Measurements from ENCODE around the gene GIMAP2. TPM values are rescaled to one million over a fixed set of nuclear protein-coding genes. Genes with fewer than 3 reads are reported as not detected.

The GIMAP2 gene
- polyA plus RNA-seq, 1 donor (not counting 4 experiments of a cell fraction or from before 2014, with no cell fraction given) = 3.2 TPM

GRCh38 chr7:150719960-150720891 lies 34.7 kb downstream of the GIMAP2 start:
- dilution Hi-C loops (cut with MboI; ENCODE audit: extremely low pct_ligation_motif_present, low sequenced_read_pairs) = no loop called here

GRCh38 chr7:150721970-150722373 lies 36.5 kb downstream of the GIMAP2 start:
- Histone ChIP-seq H3K27me3 (ENCODE audit: control insufficient read depth, extremely low read depth, insufficient read depth, low read length) (no peaks in the 10 kb centered on the region), H3K36me3 (ENCODE audit: control insufficient read depth in 2 of 2, extremely low read depth in 1 of 2, insufficient read depth in 2 of 2, low read length in 2 of 2) (no peaks in the 10 kb centered on the region), H3K4me3 (ENCODE audit: control insufficient read depth in 2 of 3, extremely low read depth in 1 of 3, insufficient read depth in 2 of 3, low read depth in 1 of 3, low read length in 3 of 3) (no peak overlapping the region), H3K27ac (ENCODE audit: control insufficient read depth, insufficient read depth, low read length) (no peak overlapping the region), H2AFZ (ENCODE audit: control insufficient read depth, low read length) (no peak overlapping the region), H3K9ac (ENCODE audit: control insufficient read depth, extremely low read depth, insufficient read depth, low read length) (no peak overlapping the region), H3K9me1 (ENCODE audit: control insufficient read depth, extremely low read depth, insufficient read depth, low read length) (no peaks in the 10 kb centered on the region), H4K20me1 (ENCODE audit: control insufficient read depth, extremely low read depth, insufficient read depth, low read length) (no peaks in the 10 kb centered on the region), H3K4me2 (ENCODE audit: control insufficient read depth, extremely low read depth, insufficient read depth, low read depth, low read length) (no peak overlapping the region), H3K79me2 (ENCODE audit: control insufficient read depth, insufficient read depth, low read length) (no peaks in the 10 kb centered on the region), H3K9me3 (ENCODE audit: control insufficient read depth, low read depth, low read length) (no peaks in the 10 kb centered on the region), H3K4me1 (ENCODE audit: control insufficient read depth, extremely low read depth, insufficient read depth, low read length) (no peaks in the 10 kb centered on the region)
- dilution Hi-C loops (cut with MboI; ENCODE audit: extremely low pct_ligation_motif_present, low sequenced_read_pairs) = no loop called here
- TF ChIP-seq EZH2 (IDR thresholded peaks at IDR 0.05; ENCODE audit: low read length) (no peak), CTCF (optimal IDR thresholded peaks at IDR 0.05 in 1 of 3, IDR thresholded peaks at IDR 0.05 in 1 of 3, conservative IDR thresholded peaks at IDR 0.05 in 1 of 3; ENCODE audit: extremely low read depth in 1 of 3, insufficient read depth in 2 of 3, low read length in 3 of 3) (no peak)
- DNase-seq (ENCODE audit: low read depth, low spot score) (no peak), FAIRE-seq (no peak)

More at GRCh38 chr7:150719960-150720891, 34.7 kb downstream of the GIMAP2 start:
- Histone ChIP-seq H3K36me3 (ENCODE audit: control insufficient read depth in 2 of 2, extremely low read depth in 1 of 2, insufficient read depth in 2 of 2, low read length in 2 of 2) (no peaks in the 10 kb centered on the region), H3K9me1 (ENCODE audit: control insufficient read depth, extremely low read depth, insufficient read depth, low read length) (no peaks in the 10 kb centered on the region), H3K27ac (ENCODE audit: control insufficient read depth, insufficient read depth, low read length) (no peak overlapping the region), H3K27me3 (ENCODE audit: control insufficient read depth, extremely low read depth, insufficient read depth, low read length) (no peaks in the 10 kb centered on the region), H3K4me3 (ENCODE audit: control insufficient read depth in 2 of 3, extremely low read depth in 1 of 3, insufficient read depth in 2 of 3, low read depth in 1 of 3, low read length in 3 of 3) (no peak overlapping the region), H3K9me3 (ENCODE audit: control insufficient read depth, low read depth, low read length) (no peaks in the 10 kb centered on the region), H4K20me1 (ENCODE audit: control insufficient read depth, extremely low read depth, insufficient read depth, low read length) (no peaks in the 10 kb centered on the region), H3K79me2 (ENCODE audit: control insufficient read depth, insufficient read depth, low read length) (no peaks in the 10 kb centered on the region), H3K9ac (ENCODE audit: control insufficient read depth, extremely low read depth, insufficient read depth, low read length) (no peak overlapping the region), H3K4me2 (ENCODE audit: control insufficient read depth, extremely low read depth, insufficient read depth, low read depth, low read length) (no peak overlapping the region), H3K4me1 (ENCODE audit: control insufficient read depth, extremely low read depth, insufficient read depth, low read length) (no peaks in the 10 kb centered on the region), H2AFZ (ENCODE audit: control insufficient read depth, low read length) (no peak overlapping the region)
- TF ChIP-seq CTCF (optimal IDR thresholded peaks at IDR 0.05 in 1 of 3, IDR thresholded peaks at IDR 0.05 in 1 of 3, conservative IDR thresholded peaks at IDR 0.05 in 1 of 3; ENCODE audit: extremely low read depth in 1 of 3, insufficient read depth in 2 of 3, low read length in 3 of 3) = no peak
- TF ChIP-seq EZH2 (IDR thresholded peaks at IDR 0.05; ENCODE audit: low read length) = no peak
- DNase-seq (ENCODE audit: low read depth, low spot score) (no peak), FAIRE-seq (no peak)

Measured in keratinocyte (primary cell).